Stomach (tissue), 9 donors: Measurements from ENCODE around the gene NIPAL1. TPM values are rescaled to one million over a fixed set of nuclear protein-coding genes. Genes with fewer than 3 reads are reported as not detected.

Experiments used
- DNase-seq, 2 donors: peaks; one replicate each; pipeline versions ENCODE4 v3.0.0 to v3.0.0-alpha.2; 2013 to 2019
- H3K27ac ChIP-seq, 5 donors: fragments of 200-600 bp in 4 of 5; sonication (generic) in 4 of 5; one replicate each; pipeline ENCODE4 v1.5.1; 2013 to 2019; ENCODE audit warnings: mild to moderate bottlenecking in 1 of 5, moderate library complexity in 1 of 5
- H3K27me3 ChIP-seq, 3 donors: fragments of 200-600 bp; sonication (generic); one replicate each; pipeline ENCODE4 v1.5.1; 2017 to 2019; ENCODE audit warnings: mixed run types in 1 of 3
- H3K36me3 ChIP-seq, 4 donors: fragments of 200-600 bp; sonication (generic); 1 replicate in 3 of 4; 2 replicates in 1 of 4; pipeline ENCODE4 v1.5.1; 2016 to 2019
- H3K4me1 ChIP-seq, 4 donors: fragments of 200-600 bp; sonication (generic); one replicate each; pipeline ENCODE4 v1.5.1; 2016 to 2019
- H3K4me3 ChIP-seq, 4 donors: fragments of 200-600 bp; sonication (generic) in 3 of 4; one replicate each; pipeline ENCODE4 v1.5.1; 2016 to 2019; ENCODE audit warnings: mild to moderate bottlenecking in 1 of 4
- H3K9me3 ChIP-seq, 4 donors: fragments of 200-600 bp; sonication (generic); one replicate each; pipeline ENCODE4 v1.5.1; 2016 to 2019
- EP300 ChIP-seq: sonication (generic); formaldehyde crosslinking; IDR thresholded peaks from one replicate; pipeline ENCODE4 v1.6.1; 2017; ENCODE audit warnings: antibody characterized with exemption
- POLR2A ChIP-seq, 4 donors: fragments of 450-650 bp; IDR thresholded peaks; one replicate each; pipeline ENCODE4 v1.6.1; 2016; ENCODE audit warnings: antibody characterized with exemption in 4 of 4, control low read depth in 2 of 4, mild to moderate bottlenecking in 1 of 4, moderate library complexity in 1 of 4
- POLR2AphosphoS5 ChIP-seq, 3 donors: sonication (generic); formaldehyde crosslinking; IDR thresholded peaks; one replicate each; pipeline ENCODE4 v1.6.1; 2016; ENCODE audit warnings: antibody characterized with exemption in 3 of 3
- WGBS, 5 donors: extraction: QIAGEN DNeasy Blood & Tissue Kit in 3 of 5; methylation state at CpG; one replicate each; pipeline versions ENCODE4 v1.1.5 to v1.1.7; 2013 to 2018; 5-methylcytosine and 5-hydroxymethylcytosine counted together
- intact Hi-C: fragments of 100-400 bp; cut with DNase I; formaldehyde crosslinking; loops from one replicate; pipeline ENCODE4 v1.15.1; 2023; ENCODE audit warnings: low total_unique reads
- polyA plus RNA-seq, 3 donors: library from polyadenylated mRNA; stranded (reverse); fragments of 200-250 nt; gene quantifications; one replicate each; pipeline ENCODE4 v1.2.3, GENCODE V29; 2013
- total RNA-seq, 5 donors: library from RNA; depleted of rRNA; stranded (reverse); fragments of >200 nt; gene quantifications; one replicate each; pipeline versions ENCODE4 v1.1.0 to v1.2.3, GENCODE V29; 2014 to 2016
- TF ChIP-seq, protein P1 (sequence below), 7 experiments: fragments of 450-650 bp in 4 of 7; fragments of 200-600 bp in 3 of 7; sonication (generic) in 3 of 7; IDR thresholded peaks; one replicate each; pipeline ENCODE4 v1.5.1; 2016 to 2019; ENCODE audit warnings: antibody characterized with exemption in 7 of 7, control low read depth in 2 of 7, mild to moderate bottlenecking in 1 of 7
- donor health status: healthy with polysubstance abuse.
- donor health status: Bipolar disorder and iron deficiency.
- donor health status: healthy.

NIPAL1 gene
- total and polyA plus RNA-seq, 8 donors, result under 0.01 to 22.0 (median 2.9) TPM; not detected in 1

DNA sequence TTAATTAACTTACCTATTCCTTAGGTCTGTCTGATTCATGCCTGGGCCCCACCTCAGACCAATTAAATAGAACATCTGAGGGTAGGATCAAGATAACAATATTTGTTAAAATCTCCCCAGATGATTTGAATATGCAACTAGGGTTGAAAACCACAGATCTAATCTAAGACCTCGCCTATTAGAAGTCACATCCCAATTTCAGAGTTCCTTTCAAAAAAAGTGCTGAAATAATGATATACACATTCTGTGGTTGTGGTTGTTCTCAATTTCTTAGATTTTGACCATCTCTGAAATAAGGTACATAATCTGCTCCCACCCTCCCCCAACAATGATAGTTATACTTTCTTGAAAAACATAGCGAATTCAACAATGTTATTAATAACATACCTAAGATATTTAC lies 27.7 kb downstream of the NIPAL1 start:
- intact Hi-C loops, result no loop called here
- TF ChIP-seq, protein P1, sequence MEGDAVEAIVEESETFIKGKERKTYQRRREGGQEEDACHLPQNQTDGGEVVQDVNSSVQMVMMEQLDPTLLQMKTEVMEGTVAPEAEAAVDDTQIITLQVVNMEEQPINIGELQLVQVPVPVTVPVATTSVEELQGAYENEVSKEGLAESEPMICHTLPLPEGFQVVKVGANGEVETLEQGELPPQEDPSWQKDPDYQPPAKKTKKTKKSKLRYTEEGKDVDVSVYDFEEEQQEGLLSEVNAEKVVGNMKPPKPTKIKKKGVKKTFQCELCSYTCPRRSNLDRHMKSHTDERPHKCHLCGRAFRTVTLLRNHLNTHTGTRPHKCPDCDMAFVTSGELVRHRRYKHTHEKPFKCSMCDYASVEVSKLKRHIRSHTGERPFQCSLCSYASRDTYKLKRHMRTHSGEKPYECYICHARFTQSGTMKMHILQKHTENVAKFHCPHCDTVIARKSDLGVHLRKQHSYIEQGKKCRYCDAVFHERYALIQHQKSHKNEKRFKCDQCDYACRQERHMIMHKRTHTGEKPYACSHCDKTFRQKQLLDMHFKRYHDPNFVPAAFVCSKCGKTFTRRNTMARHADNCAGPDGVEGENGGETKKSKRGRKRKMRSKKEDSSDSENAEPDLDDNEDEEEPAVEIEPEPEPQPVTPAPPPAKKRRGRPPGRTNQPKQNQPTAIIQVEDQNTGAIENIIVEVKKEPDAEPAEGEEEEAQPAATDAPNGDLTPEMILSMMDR (IDR thresholded peaks at IDR 0.05), result no peak
- TF ChIP-seq POLR2AphosphoS5 (IDR thresholded peaks at IDR 0.05) (no peak), POLR2A (IDR thresholded peaks at IDR 0.05) (no peak), EP300 (no peak)
- no peak for DNase-seq
- no peaks in the 10 kb centered on the region for H3K36me3 ChIP-seq
- 57 to 74% (median 72%) methylated on average over 2 of the region's 2 CpGs for WGBS, 5 donors
- no peaks in the 10 kb centered on the region for H3K9me3 ChIP-seq
- no peak overlapping the region for H3K27ac ChIP-seq
- peaks cover 0 to 8% (median 0%) of the 10 kb centered on the region in 3 donors for H3K27me3 ChIP-seq
- H3K4me1 ChIP-seq, result peaks cover 16 to 42% (median 34%) of the 10 kb centered on the region in 4 donors
- no peak overlapping the region for H3K4me3 ChIP-seq

DNA sequence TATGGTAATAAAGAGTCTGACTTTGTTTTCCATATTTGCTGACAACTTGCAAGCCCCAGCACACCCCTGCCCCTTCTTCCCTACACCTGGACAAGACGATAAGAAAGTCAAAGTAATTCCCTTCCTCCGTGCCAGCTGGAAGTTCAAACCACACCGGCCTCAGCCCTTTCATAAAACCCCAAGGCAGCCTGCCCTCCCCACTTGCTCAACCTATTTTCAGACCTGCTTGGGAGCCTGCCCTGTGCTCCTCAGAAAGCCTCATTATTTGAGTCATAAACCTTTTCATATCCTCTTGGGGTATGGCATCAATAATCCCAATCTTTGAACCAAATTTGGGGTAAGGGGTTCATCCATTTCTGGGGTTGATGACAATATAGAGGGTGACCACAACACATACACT lies 29.5 kb downstream of the NIPAL1 start:
- peak in 1 of 2 donors; percentile 50 for DNase-seq
- no peaks in the 10 kb centered on the region for H3K36me3 ChIP-seq
- 15 to 39% (median 28%) methylated on average over 3 of the region's 3 CpGs for WGBS, 5 donors
- intact Hi-C loops, result no loop called here
- H3K4me1 ChIP-seq, result peaks cover 16 to 42% (median 34%) of the 10 kb centered on the region in 4 donors
- H3K27me3 ChIP-seq, result peaks cover 0 to 6% (median 0%) of the 10 kb centered on the region in 3 donors
- no peak overlapping the region for H3K27ac ChIP-seq
- H3K4me3 ChIP-seq, result no peak overlapping the region
- H3K9me3 ChIP-seq, result no peaks in the 10 kb centered on the region
- TF ChIP-seq, protein P1 (IDR thresholded peaks at IDR 0.05), result no peak
- no peak for TF ChIP-seq POLR2AphosphoS5 (IDR thresholded peaks at IDR 0.05)
- TF ChIP-seq EP300, result no peak
- TF ChIP-seq POLR2A (IDR thresholded peaks at IDR 0.05), result no peak

DNA sequence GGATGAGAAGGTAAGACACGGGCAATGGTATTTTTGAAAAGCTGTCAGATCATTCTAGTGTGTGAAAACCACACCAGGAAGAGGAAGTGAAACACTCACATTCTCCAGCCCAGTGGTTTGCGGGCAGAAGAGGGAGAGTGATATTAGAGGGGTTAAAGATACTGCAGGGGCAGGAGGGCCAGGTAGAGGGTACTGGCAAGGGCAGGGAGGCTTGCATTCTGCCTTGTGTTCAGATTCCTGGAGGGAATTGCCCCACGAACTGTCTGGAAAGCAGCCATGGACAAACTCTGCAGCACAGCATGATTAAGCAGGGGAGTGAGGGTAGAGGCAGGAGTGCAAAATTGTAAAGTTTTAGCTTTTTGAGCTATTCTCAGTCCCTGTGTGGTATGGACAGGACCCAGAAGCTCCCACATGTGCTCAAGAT lies 30.9 kb downstream of the NIPAL1 start:
- 15 to 23% (median 20%) methylated on average over 3 of the region's 3 CpGs for WGBS, 5 donors
- no peak overlapping the region for H3K4me3 ChIP-seq
- TF ChIP-seq POLR2AphosphoS5 (IDR thresholded peaks at IDR 0.05) (peak in 1 of 3 donors; percentile 42), EP300 (no peak)
- H3K36me3 ChIP-seq, result no peaks in the 10 kb centered on the region
- peak; percentile 34 to 62 for DNase-seq
- intact Hi-C loops, result no loop called here
- no peaks in the 10 kb centered on the region for H3K9me3 ChIP-seq
- peak overlapping the region; percentile 58 to 81 (median 68) for H3K27ac ChIP-seq
- no peaks in the 10 kb centered on the region for H3K27me3 ChIP-seq
- peaks cover 16 to 42% (median 34%) of the 10 kb centered on the region in 4 donors for H3K4me1 ChIP-seq

DNA sequence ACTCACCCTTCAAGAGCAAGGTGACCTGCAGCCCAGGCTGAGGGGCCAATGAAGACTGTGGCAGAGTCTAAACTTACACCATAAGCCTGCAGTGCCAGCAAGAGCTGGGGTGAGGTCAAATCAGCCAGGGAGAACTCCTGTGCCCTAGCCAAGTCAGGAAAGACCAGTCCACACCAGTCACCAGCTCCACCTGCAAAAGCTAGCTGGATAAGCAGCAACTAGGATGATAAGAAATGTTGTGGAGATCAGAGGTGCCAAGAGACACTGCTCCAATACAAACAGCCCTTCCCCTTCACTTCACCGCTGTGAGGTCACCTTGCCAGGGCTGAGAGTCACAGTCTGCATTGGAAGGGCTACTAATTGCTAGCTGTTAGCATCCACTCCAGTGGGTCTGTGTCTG lies 31.3 kb downstream of the NIPAL1 start:
- peak; percentile 71 to 82 for DNase-seq
- peaks cover 16 to 40% (median 32%) of the 10 kb centered on the region in 4 donors for H3K4me1 ChIP-seq
- H3K36me3 ChIP-seq, result no peaks in the 10 kb centered on the region
- WGBS, 5 donors, result 32 to 38% (median 34%) methylated on average over 1 of the region's 1 CpG
- peak overlapping the region; percentile 58 to 81 (median 68) for H3K27ac ChIP-seq
- H3K9me3 ChIP-seq, result no peaks in the 10 kb centered on the region
- intact Hi-C loops, result no loop called here
- no peaks in the 10 kb centered on the region for H3K27me3 ChIP-seq
- peak in 2 of 3 donors; percentile 83 for TF ChIP-seq POLR2AphosphoS5 (IDR thresholded peaks at IDR 0.05)
- no peak for TF ChIP-seq POLR2A (IDR thresholded peaks at IDR 0.05)
- H3K4me3 ChIP-seq, result no peak overlapping the region

DNA sequence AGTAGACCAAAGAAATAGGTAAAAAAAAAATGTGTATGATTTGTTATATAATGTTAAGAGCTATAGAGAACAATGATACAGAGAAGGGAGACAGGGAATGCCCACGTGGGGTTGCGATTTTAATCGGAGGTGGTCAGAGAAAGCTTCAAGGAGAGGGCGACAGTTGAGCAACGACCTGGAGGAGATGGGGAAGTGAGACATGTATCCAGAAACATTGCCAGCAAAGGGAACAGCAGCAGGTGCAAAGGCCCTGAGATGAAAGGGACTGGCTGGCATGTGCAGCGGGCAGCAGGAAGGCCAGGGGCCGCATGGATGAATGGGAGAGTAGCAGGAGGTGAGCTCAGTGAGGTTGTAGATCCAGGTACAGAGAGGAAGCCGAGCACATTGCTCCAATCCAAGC lies 32.9 kb downstream of the NIPAL1 start:
- Histone ChIP-seq H3K9me3 (no peaks in the 10 kb centered on the region), H3K27me3 (no peaks in the 10 kb centered on the region), H3K36me3 (no peaks in the 10 kb centered on the region), H3K4me1 (peaks cover 16 to 29% (median 24%) of the 10 kb centered on the region in 4 donors), H3K27ac (no peak overlapping the region), H3K4me3 (no peak overlapping the region)
- TF ChIP-seq EP300 (no peak), POLR2AphosphoS5 (IDR thresholded peaks at IDR 0.05) (no peak), POLR2A (IDR thresholded peaks at IDR 0.05) (no peak)
- TF ChIP-seq, protein P1 (IDR thresholded peaks at IDR 0.05), result no peak
- intact Hi-C loops, result no loop called here
- no peak for DNase-seq
- 80 to 95% (median 89%) methylated on average over 8 of the region's 8 CpGs for WGBS, 5 donors
